GM12865 (cell line): ENCODE measurements around the gene SPATA16.
A peak's percentile ranks its signal among the peaks of the same experiment; 100 is the strongest.

ENCODE experiments used
- DNase-seq: peaks from one replicate; pipeline ENCODE4 v3.0.0; 2010; ENCODE audit warnings: low read depth
- H3K4me3 ChIP-seq: 2 replicates; pipeline ENCODE4 v1.5.1; 2011; ENCODE audit warnings: mild to moderate bottlenecking, low read depth, low read length, control low read depth
- CTCF ChIP-seq: IDR thresholded peaks from 2 replicates; pipeline ENCODE4 v1.5.1; 2011; ENCODE audit warnings: low read length, control low read depth, low read depth, inconsistent platforms; ENCODE audit not compliant: insufficient read depth; ENCODE audit errors: missing control alignments

The SPATA16 gene

DNA sequence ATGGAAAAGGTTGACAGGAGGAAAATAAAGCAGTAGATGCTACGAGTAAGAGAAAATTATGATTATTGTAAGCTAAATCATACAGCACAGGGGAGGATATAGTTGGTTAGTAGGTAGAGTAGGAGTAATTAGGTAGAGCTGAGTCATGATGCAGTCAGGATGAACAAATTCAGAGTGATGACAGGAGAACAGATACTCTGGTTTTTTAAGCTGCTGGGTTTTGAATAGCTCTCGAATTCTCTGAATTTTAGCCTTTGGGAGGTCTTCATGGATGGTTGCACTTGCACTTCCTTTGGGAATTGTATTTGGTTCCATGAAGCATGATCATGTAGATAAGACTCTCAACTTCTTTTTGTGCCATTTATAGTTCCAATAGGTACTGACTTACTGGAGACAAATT lies 294.3 kb downstream of the SPATA16 start:
- H3K4me3 ChIP-seq, result no peak overlapping the region
- no peak for DNase-seq
- no peak for TF ChIP-seq CTCF

- DNase-seq, result peak; percentile 16
- H3K4me3 ChIP-seq, result no peak overlapping the region
- no peak for TF ChIP-seq CTCF
Observed at GRCh38 chr3:172846103-172846561, 294.9 kb downstream of the SPATA16 start.

DNA sequence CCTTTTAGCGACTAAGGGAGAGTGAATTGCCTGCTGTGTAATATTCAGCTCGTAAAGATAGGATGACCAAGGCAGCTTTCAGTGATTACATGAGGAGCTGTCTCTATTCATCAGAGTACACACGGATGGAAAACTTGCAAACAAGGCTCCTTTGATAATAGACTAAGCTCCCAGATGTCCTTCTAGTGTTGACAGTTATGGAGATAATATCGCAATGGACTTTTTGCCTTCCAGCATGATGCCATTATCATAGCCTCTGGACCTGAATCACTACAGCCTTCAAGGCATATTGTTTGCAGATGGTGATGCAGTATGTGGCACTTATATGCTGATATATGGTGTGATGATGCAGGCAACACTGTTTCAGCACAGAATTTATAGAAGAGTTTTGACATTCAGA lies 296.6 kb downstream of the SPATA16 start:
- no peak for DNase-seq
- no peak overlapping the region for H3K4me3 ChIP-seq
- no peak for TF ChIP-seq CTCF

- H3K4me3 ChIP-seq, result no peak overlapping the region
- TF ChIP-seq CTCF, result no peak
- DNase-seq, result no peak
Observed at GRCh38 chr3:172840913-172841312, 300.1 kb downstream of the SPATA16 start.

GRCh38 chr3:172840463-172840862 lies 300.6 kb downstream of the SPATA16 start:
- H3K4me3 ChIP-seq, result no peak overlapping the region
- no peak for DNase-seq
- no peak for TF ChIP-seq CTCF

- no peak overlapping the region for H3K4me3 ChIP-seq
- no peak for TF ChIP-seq CTCF
- DNase-seq, result no peak
Observed at GRCh38 chr3:172839679-172840078, 301.4 kb downstream of the SPATA16 start.
